H9 (cell line): ENCODE results near the gene PDX1. TPM values are rescaled to one million over a fixed set of nuclear protein-coding genes. Genes with fewer than 3 reads are reported as not detected.

Experiments used
- DNase-seq: peaks from one replicate; pipeline ENCODE4 v3.0.0-alpha.2; 2017
- H2AFZ ChIP-seq: one replicate; pipeline ENCODE4 v1.6.1; 2013; ENCODE audit warnings: mild to moderate bottlenecking, low read length, control low read depth, moderate library complexity
- H2AK5ac ChIP-seq: 2 replicates; pipeline ENCODE4 v1.6.1; 2013; ENCODE audit warnings: low read length, control low read depth, mixed read lengths; ENCODE audit not compliant: insufficient read length
- H2BK120ac ChIP-seq: one replicate; pipeline ENCODE4 v1.6.1; 2013; ENCODE audit warnings: low read depth, mild to moderate bottlenecking, low read length, control low read depth, inconsistent platforms; ENCODE audit not compliant: poor library complexity, severe bottlenecking
- H2BK12ac ChIP-seq: 2 replicates; pipeline ENCODE4 v1.6.1; 2013; ENCODE audit warnings: low read length, control low read depth, mixed read lengths, low read depth; ENCODE audit not compliant: insufficient read length
- H2BK15ac ChIP-seq: 2 replicates; pipeline ENCODE4 v1.6.1; 2013; ENCODE audit warnings: low read depth, low read length, control low read depth
- H2BK20ac ChIP-seq: one replicate; pipeline ENCODE4 v1.6.1; 2013; ENCODE audit warnings: low read depth, mild to moderate bottlenecking, low read length, control low read depth, inconsistent platforms; ENCODE audit not compliant: poor library complexity, severe bottlenecking
- H2BK5ac ChIP-seq: 2 replicates; pipeline ENCODE4 v1.6.1; 2013; ENCODE audit warnings: low read length, control low read depth, mixed read lengths; ENCODE audit not compliant: insufficient read length
- H3K14ac ChIP-seq: 2 replicates; pipeline ENCODE4 v1.6.1; 2013; ENCODE audit warnings: low read length, control low read depth; ENCODE audit not compliant: insufficient read depth
- H3K18ac ChIP-seq: 2 replicates; pipeline ENCODE4 v1.6.1; 2013; ENCODE audit warnings: low read depth, mild to moderate bottlenecking, mixed read lengths, low read length, control low read depth; ENCODE audit not compliant: insufficient read length
- H3K23ac ChIP-seq: 2 replicates; pipeline ENCODE4 v1.6.1; 2013; ENCODE audit warnings: low read length, control low read depth, mixed read lengths, low read depth; ENCODE audit not compliant: insufficient read length
- H3K23me2 ChIP-seq: 2 replicates; pipeline ENCODE4 v1.6.1; 2013; ENCODE audit warnings: low read depth, mild to moderate bottlenecking, mixed read lengths, low read length, control low read depth; ENCODE audit not compliant: insufficient read length, poor library complexity, severe bottlenecking
- H3K27ac ChIP-seq: 2 replicates; pipeline ENCODE4 v1.5.1; 2013; ENCODE audit warnings: low read length, control low read depth, mixed read lengths, low read depth; ENCODE audit not compliant: insufficient read length
- H3K27me3 ChIP-seq: 2 replicates; pipeline ENCODE4 v1.6.1; 2013; ENCODE audit warnings: low read length, control low read depth, inconsistent platforms; ENCODE audit not compliant: insufficient read depth
- H3K4ac ChIP-seq: 2 replicates; pipeline ENCODE4 v1.6.1; 2013; ENCODE audit warnings: low read depth, mild to moderate bottlenecking, control low read depth, inconsistent platforms, low read length, moderate library complexity
- H3K4me1 ChIP-seq: 2 replicates; pipeline ENCODE4 v1.6.1; 2013; ENCODE audit warnings: low read length, control low read depth, inconsistent platforms; ENCODE audit not compliant: insufficient read depth
- H3K4me2 ChIP-seq: 2 replicates; pipeline ENCODE4 v1.6.1; 2013; ENCODE audit warnings: low read length, control low read depth, mixed read lengths; ENCODE audit not compliant: insufficient read length, insufficient read depth
- H3K56ac ChIP-seq: 2 replicates; pipeline ENCODE4 v1.6.1; 2013; ENCODE audit warnings: low read depth, mild to moderate bottlenecking, mixed read lengths, low read length, control low read depth; ENCODE audit not compliant: insufficient read length
- H3K79me1 ChIP-seq: 2 replicates; pipeline ENCODE4 v1.6.1; 2013; ENCODE audit warnings: low read depth, mild to moderate bottlenecking, moderate library complexity, low read length, control low read depth, inconsistent platforms; ENCODE audit not compliant: insufficient read depth, poor library complexity, severe bottlenecking
- H3K79me2 ChIP-seq: 2 replicates; pipeline ENCODE4 v1.6.1; 2013; ENCODE audit warnings: low read length, control low read depth, inconsistent platforms; ENCODE audit not compliant: insufficient read depth
- H3K9ac ChIP-seq: 2 replicates; pipeline ENCODE4 v1.6.1; 2013; ENCODE audit warnings: low read length, control low read depth, mixed read lengths; ENCODE audit not compliant: insufficient read length; ENCODE audit errors: extremely low read depth
- H3K9me3 ChIP-seq: one replicate; pipeline ENCODE4 v1.6.1; 2013; ENCODE audit warnings: low read depth, low read length, inconsistent platforms; ENCODE audit not compliant: control insufficient read depth
- H3T11ph ChIP-seq: one replicate; pipeline ENCODE4 v1.6.1; 2013; ENCODE audit warnings: mild to moderate bottlenecking, low read length, control low read depth, inconsistent platforms
- H4K20me1 ChIP-seq: one replicate; pipeline ENCODE4 v1.6.1; 2013; ENCODE audit not compliant: control insufficient read depth, insufficient read length, insufficient read depth
- H4K5ac ChIP-seq: 2 replicates; pipeline ENCODE4 v1.6.1; 2013; ENCODE audit warnings: low read depth, mild to moderate bottlenecking, mixed read lengths, low read length, control low read depth; ENCODE audit not compliant: insufficient read length
- H4K8ac ChIP-seq: replicated peaks from 2 replicates; pipeline ENCODE4 v1.6.1; 2013; ENCODE audit warnings: low read length, control low read depth, mixed read lengths, low read depth; ENCODE audit not compliant: insufficient read length
- H4K91ac ChIP-seq: 2 replicates; pipeline ENCODE4 v1.6.1; 2013; ENCODE audit warnings: low read depth, mild to moderate bottlenecking, moderate library complexity, mixed read lengths, low read length, control low read depth; ENCODE audit not compliant: insufficient read length
- H3K27ac Mint-ChIP-seq, 3 experiments: 2 replicates in 2 of 3; 3 replicates in 1 of 3; pipeline ENCODE4 v1.8.0; 2020 to 2021; ENCODE audit warnings: mixed read lengths in 3 of 3, mild to moderate bottlenecking in 1 of 3, moderate library complexity in 1 of 3
- H3K27me3 Mint-ChIP-seq: 2 replicates; pipeline ENCODE4 v1.8.0; 2021; ENCODE audit warnings: low read depth, mild to moderate bottlenecking, moderate library complexity, mixed read lengths
- H3K36me3 Mint-ChIP-seq, 3 experiments: 2 replicates in 2 of 3; 3 replicates in 1 of 3; pipeline ENCODE4 v1.8.0; 2020 to 2021; ENCODE audit warnings: low read depth in 3 of 3, mixed read lengths in 3 of 3; ENCODE audit not compliant: insufficient read depth in 1 of 3
- H3K4me1 Mint-ChIP-seq, 2 experiments: 2 replicates each; pipeline ENCODE4 v1.8.0; 2020; ENCODE audit warnings: mixed read lengths in 2 of 2
- H3K4me3 Mint-ChIP-seq, 2 experiments: 2 replicates in 1 of 2; 3 replicates in 1 of 2; pipeline ENCODE4 v1.8.0; 2020 to 2021; ENCODE audit warnings: mild to moderate bottlenecking in 2 of 2, mixed read lengths in 2 of 2, moderate library complexity in 1 of 2
- H3K9me3 Mint-ChIP-seq, 2 experiments: 2 replicates in 1 of 2; 3 replicates in 1 of 2; pipeline ENCODE4 v1.8.0; 2020; ENCODE audit warnings: mild to moderate bottlenecking in 2 of 2, mixed read lengths in 2 of 2, moderate library complexity in 1 of 2
- WGBS: extraction: QIAGEN DNeasy Blood & Tissue Kit; methylation state at CpG from one replicate; pipeline ENCODE4 v1.1.7; 2013; ENCODE audit warnings: missing lambda C conversion rate, low lambda C conversion rate, mixed read lengths; ENCODE audit not compliant: insufficient read length; ENCODE audit errors: extremely low coverage; 5-methylcytosine and 5-hydroxymethylcytosine counted together
- total RNA-seq: library from RNA; stranded (reverse); gene quantifications from 2 replicates; pipeline ENCODE4 v1.2.1, GENCODE V29; 2021
- TF ChIP-seq, protein P1 (sequence below): fragments of 200-600 bp; sonication (generic); conservative IDR thresholded peaks from 3 replicates; pipeline ENCODE4 v1.8.0; 2021; ENCODE audit warnings: antibody characterized with exemption, mild to moderate bottlenecking

The PDX1 gene
- total RNA-seq, 1 experiment from 2014 or later = not detected

DNA sequence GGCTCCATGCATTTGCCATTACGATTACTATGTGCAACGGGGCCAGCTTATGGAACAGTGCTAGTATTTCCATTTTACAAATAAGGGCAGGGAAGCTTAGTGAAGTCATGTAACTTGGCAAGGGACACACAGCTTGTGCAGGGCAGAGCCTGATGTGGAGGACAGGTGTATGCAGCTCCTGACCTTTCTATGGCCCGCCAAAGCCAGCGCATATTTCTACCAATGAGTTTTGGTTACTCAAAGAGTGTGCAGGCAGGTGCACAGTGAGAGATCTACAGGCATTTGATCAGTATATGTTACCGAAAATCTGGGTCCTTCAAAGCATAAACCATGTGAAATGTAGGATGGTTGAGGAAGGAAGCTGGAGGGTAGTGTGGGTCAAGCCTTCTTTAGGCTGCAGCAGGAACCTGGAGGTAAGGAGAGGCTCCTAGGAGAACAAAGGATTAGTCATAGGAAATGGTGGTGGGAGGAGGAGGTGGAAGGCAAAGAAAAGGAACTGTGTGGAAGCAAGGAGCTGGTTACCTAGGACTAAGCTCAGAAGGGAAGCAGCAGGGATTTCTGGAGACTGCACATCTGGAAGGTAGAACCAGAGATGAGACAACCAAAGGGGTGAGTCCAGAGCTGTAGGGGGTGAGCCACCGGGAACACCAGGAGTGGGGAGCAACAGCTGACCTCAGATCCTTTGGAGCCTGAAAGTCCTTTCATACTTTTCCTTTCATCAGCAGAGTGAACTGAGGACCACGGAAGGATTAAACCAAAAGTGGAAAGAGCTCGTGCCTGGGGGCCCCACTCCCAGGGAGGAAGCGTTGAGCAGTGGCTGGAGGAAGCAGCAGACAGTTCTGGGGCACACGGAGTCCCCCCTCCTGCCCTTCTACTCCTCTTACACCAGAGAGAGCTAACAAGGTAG is 4.2 kb upstream of the PDX1 start:
- Histone ChIP-seq H3K27ac (no peak overlapping the region), H2BK120ac (no peak overlapping the region), H3K23me2 (no peaks in the 10 kb centered on the region), H2BK20ac (no peak overlapping the region), H3K79me1 (no peaks in the 10 kb centered on the region), H3K4me2 (no peak overlapping the region), H4K5ac (no peak overlapping the region), H3K18ac (no peak overlapping the region), H4K8ac (no peak overlapping the region), H4K91ac (no peak overlapping the region), H2BK15ac (no peak overlapping the region), H3K4me1 (no peaks in the 10 kb centered on the region; the same call in 1 of the 2 replicates), H3K4ac (no peak overlapping the region), H2BK12ac (no peak overlapping the region), H3K27me3 (peaks cover 56% of the 10 kb centered on the region), H3K56ac (no peak overlapping the region), H3K14ac (no peak overlapping the region), H3K9me3 (no peaks in the 10 kb centered on the region), H3K79me2 (no peaks in the 10 kb centered on the region), H2BK5ac (no peak overlapping the region), H2AK5ac (no peak overlapping the region), H2AFZ (no peak overlapping the region), H4K20me1 (peaks cover 2% of the 10 kb centered on the region), H3K9ac (no peak overlapping the region), H3T11ph (no peak overlapping the region), H3K23ac (no peak overlapping the region)
- H3K4me3 Mint-ChIP-seq = no peak overlapping the region
- H3K27ac Mint-ChIP-seq = no peak overlapping the region
- peaks cover 100% of the 10 kb centered on the region for H3K27me3 Mint-ChIP-seq
- no peaks in the 10 kb centered on the region for H3K36me3 Mint-ChIP-seq
- peaks cover 15 to 30% of the 10 kb centered on the region in 2 experiments for H3K4me1 Mint-ChIP-seq
- no CpG with 5 or more reads among the region's 10 CpGs for WGBS
- no peak for DNase-seq
- H3K9me3 Mint-ChIP-seq = peaks cover 3 to 13% of the 10 kb centered on the region in 2 experiments; a peak in 4 of 5 replicates
- TF ChIP-seq, protein P1, sequence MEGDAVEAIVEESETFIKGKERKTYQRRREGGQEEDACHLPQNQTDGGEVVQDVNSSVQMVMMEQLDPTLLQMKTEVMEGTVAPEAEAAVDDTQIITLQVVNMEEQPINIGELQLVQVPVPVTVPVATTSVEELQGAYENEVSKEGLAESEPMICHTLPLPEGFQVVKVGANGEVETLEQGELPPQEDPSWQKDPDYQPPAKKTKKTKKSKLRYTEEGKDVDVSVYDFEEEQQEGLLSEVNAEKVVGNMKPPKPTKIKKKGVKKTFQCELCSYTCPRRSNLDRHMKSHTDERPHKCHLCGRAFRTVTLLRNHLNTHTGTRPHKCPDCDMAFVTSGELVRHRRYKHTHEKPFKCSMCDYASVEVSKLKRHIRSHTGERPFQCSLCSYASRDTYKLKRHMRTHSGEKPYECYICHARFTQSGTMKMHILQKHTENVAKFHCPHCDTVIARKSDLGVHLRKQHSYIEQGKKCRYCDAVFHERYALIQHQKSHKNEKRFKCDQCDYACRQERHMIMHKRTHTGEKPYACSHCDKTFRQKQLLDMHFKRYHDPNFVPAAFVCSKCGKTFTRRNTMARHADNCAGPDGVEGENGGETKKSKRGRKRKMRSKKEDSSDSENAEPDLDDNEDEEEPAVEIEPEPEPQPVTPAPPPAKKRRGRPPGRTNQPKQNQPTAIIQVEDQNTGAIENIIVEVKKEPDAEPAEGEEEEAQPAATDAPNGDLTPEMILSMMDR = no peak
